Smooth muscle cell (in vitro differentiated cells): ENCODE data around the gene ZNF337. TPM values are rescaled to one million over a fixed set of nuclear protein-coding genes. Genes with fewer than 3 reads are reported as not detected.

Source experiments
- DNase-seq: peaks from one replicate; lab custom pipeline; 2025; ENCODE audit not compliant: unreplicated experiment; lab: John Stamatoyannopoulos, UW
- H2AFZ ChIP-seq: fragments of 200-600 bp; sonication (generic); 2 replicates; pipeline ENCODE4 v1.6.0; 2016; ENCODE audit warnings: antibody characterized with exemption, low read depth, mild to moderate bottlenecking
- H3F3A ChIP-seq: fragments of 200-600 bp; sonication (generic); 2 replicates; pipeline ENCODE4 v1.6.0; 2017; ENCODE audit warnings: antibody characterized with exemption, low read depth
- H3K27ac ChIP-seq: fragments of 200-600 bp; sonication (generic); 2 replicates; pipeline ENCODE4 v1.5.1; 2016; ENCODE audit warnings: low read depth, mild to moderate bottlenecking
- H3K27me3 ChIP-seq: fragments of 200-600 bp; sonication (generic); 2 replicates; pipeline ENCODE4 v1.6.1; 2016; ENCODE audit warnings: low read depth, mild to moderate bottlenecking
- H3K36me3 ChIP-seq: fragments of 200-600 bp; sonication (generic); 2 replicates; pipeline ENCODE4 v1.5.1; 2016; ENCODE audit warnings: low read depth
- H3K4me1 ChIP-seq: fragments of 200-600 bp; sonication (generic); 2 replicates; pipeline ENCODE4 v1.5.1; 2016; ENCODE audit warnings: low read depth
- H3K4me2 ChIP-seq: fragments of 200-600 bp; sonication (generic); 2 replicates; pipeline ENCODE4 v1.6.0; 2016; ENCODE audit warnings: mild to moderate bottlenecking
- H3K4me3 ChIP-seq: fragments of 200-600 bp; sonication (generic); 2 replicates; pipeline ENCODE4 v1.5.1; 2016; ENCODE audit warnings: mild to moderate bottlenecking
- H3K79me2 ChIP-seq: fragments of 200-600 bp; sonication (generic); 2 replicates; pipeline ENCODE4 v1.6.0; 2016; ENCODE audit warnings: low read depth, mild to moderate bottlenecking
- H3K9ac ChIP-seq: fragments of 200-600 bp; sonication (generic); 2 replicates; pipeline ENCODE4 v1.6.0; 2016; ENCODE audit warnings: low read depth
- H3K9me3 ChIP-seq: fragments of 200-600 bp; sonication (generic); replicated peaks from 2 replicates; pipeline ENCODE4 v1.5.1; 2016; ENCODE audit warnings: low read depth
- H4K20me1 ChIP-seq: fragments of 200-600 bp; sonication (generic); 2 replicates; pipeline ENCODE4 v1.6.0; 2016; ENCODE audit warnings: low read depth
- CTCF ChIP-seq: fragments of 200-600 bp; sonication (generic); IDR thresholded peaks from 2 replicates; pipeline ENCODE4 v1.5.1; 2017; ENCODE audit warnings: borderline replicate concordance, mild to moderate bottlenecking, antibody characterized with exemption; ENCODE audit not compliant: insufficient read depth, poor library complexity, severe bottlenecking
- WGBS: methylation state at CpG from one replicate; pipeline ENCODE4 v1.1.7; 2016; ENCODE audit warnings: low lambda C conversion rate; 5-methylcytosine and 5-hydroxymethylcytosine counted together
- polyA plus RNA-seq: library from polyadenylated mRNA; unstranded; fragments of >200 nt; fragmentation: Nextera tagmentation; extraction: Ambion mirVana; gene quantifications from 2 replicates; pipeline ENCODE4 v1.2.1, GENCODE V29; 2016
- total RNA-seq: library from RNA; depleted of rRNA; stranded (reverse); fragments of >200 nt; gene quantifications from 2 replicates; pipeline ENCODE4 v1.2.3, GENCODE V29; 2014

The ZNF337 gene
- total and polyA plus RNA-seq, 2 experiments from 2014 or later = 5.1 to 13.3 TPM

- H3K4me2 ChIP-seq = no peak overlapping the region
- H3K27ac ChIP-seq = no peak overlapping the region
- no peak for DNase-seq
- no peaks in the 10 kb centered on the region for H3K27me3 ChIP-seq
- no peaks in the 10 kb centered on the region for H3K9me3 ChIP-seq
- no peaks in the 10 kb centered on the region for H3K36me3 ChIP-seq
- no peaks in the 10 kb centered on the region for H3K4me1 ChIP-seq
- no peaks in the 10 kb centered on the region for H3K79me2 ChIP-seq
- H3K4me3 ChIP-seq = no peak overlapping the region
- H3F3A ChIP-seq = no peaks in the 10 kb centered on the region
- no peak overlapping the region for H3K9ac ChIP-seq
- no peaks in the 10 kb centered on the region for H4K20me1 ChIP-seq
- no peak for TF ChIP-seq CTCF
- H2AFZ ChIP-seq = no peak overlapping the region
Observed at GRCh38 chr20:25741088-25741487, 44.4 kb upstream of the ZNF337 start.

GRCh38 chr20:25739615-25740320 is 43.1 kb upstream of the ZNF337 start:
- no peaks in the 10 kb centered on the region for H4K20me1 ChIP-seq
- H3K27me3 ChIP-seq = no peaks in the 10 kb centered on the region
- no peak overlapping the region for H3K4me3 ChIP-seq
- no peak overlapping the region for H2AFZ ChIP-seq
- H3K4me1 ChIP-seq = no peaks in the 10 kb centered on the region
- 91% methylated on average over 3 of the region's 3 CpGs for WGBS
- DNase-seq = no peak
- TF ChIP-seq CTCF = no peak
- H3K9ac ChIP-seq = no peak overlapping the region
- H3K4me2 ChIP-seq = no peak overlapping the region
- H3K36me3 ChIP-seq = no peaks in the 10 kb centered on the region
- H3K27ac ChIP-seq = no peak overlapping the region
- H3K79me2 ChIP-seq = no peaks in the 10 kb centered on the region
- no peaks in the 10 kb centered on the region for H3K9me3 ChIP-seq
- H3F3A ChIP-seq = no peaks in the 10 kb centered on the region

GRCh38 chr20:25738198-25738597 is 41.5 kb upstream of the ZNF337 start:
- Histone ChIP-seq H3K27ac (no peak overlapping the region), H3K9me3 (no peaks in the 10 kb centered on the region), H3K4me3 (no peak overlapping the region), H3F3A (no peaks in the 10 kb centered on the region), H2AFZ (no peak overlapping the region), H3K4me1 (no peaks in the 10 kb centered on the region), H3K4me2 (no peak overlapping the region), H3K27me3 (no peaks in the 10 kb centered on the region), H3K9ac (no peak overlapping the region), H4K20me1 (no peaks in the 10 kb centered on the region), H3K36me3 (no peaks in the 10 kb centered on the region), H3K79me2 (no peaks in the 10 kb centered on the region)
- DNase-seq = no peak
- no peak for TF ChIP-seq CTCF
- 95% methylated on average over 2 of the region's 2 CpGs for WGBS

GRCh38 chr20:25733903-25734302 is 37.2 kb upstream of the ZNF337 start:
- H3K9ac ChIP-seq = no peak overlapping the region
- H3K4me2 ChIP-seq = no peak overlapping the region
- DNase-seq = no peak
- TF ChIP-seq CTCF = no peak
- H3K79me2 ChIP-seq = no peaks in the 10 kb centered on the region
- H3K4me1 ChIP-seq = no peaks in the 10 kb centered on the region
- H3K27ac ChIP-seq = no peak overlapping the region
- H3F3A ChIP-seq = no peaks in the 10 kb centered on the region
- no peaks in the 10 kb centered on the region for H3K36me3 ChIP-seq
- no peak overlapping the region for H3K4me3 ChIP-seq
- H2AFZ ChIP-seq = no peak overlapping the region
- H3K9me3 ChIP-seq = no peaks in the 10 kb centered on the region
- H4K20me1 ChIP-seq = no peaks in the 10 kb centered on the region
- H3K27me3 ChIP-seq = no peaks in the 10 kb centered on the region
